ENCODE data around the gene MRPL4. TPM values are rescaled to one million over a fixed set of nuclear protein-coding genes. Genes with fewer than 3 reads are reported as not detected.

Gene MRPL4
- total and polyA plus RNA-seq, 2 of the 13 experiments (the other 11 are each of a cell fraction or from before 2014, with no cell fraction given): 40.6 to 42.5 TPM

DNA sequence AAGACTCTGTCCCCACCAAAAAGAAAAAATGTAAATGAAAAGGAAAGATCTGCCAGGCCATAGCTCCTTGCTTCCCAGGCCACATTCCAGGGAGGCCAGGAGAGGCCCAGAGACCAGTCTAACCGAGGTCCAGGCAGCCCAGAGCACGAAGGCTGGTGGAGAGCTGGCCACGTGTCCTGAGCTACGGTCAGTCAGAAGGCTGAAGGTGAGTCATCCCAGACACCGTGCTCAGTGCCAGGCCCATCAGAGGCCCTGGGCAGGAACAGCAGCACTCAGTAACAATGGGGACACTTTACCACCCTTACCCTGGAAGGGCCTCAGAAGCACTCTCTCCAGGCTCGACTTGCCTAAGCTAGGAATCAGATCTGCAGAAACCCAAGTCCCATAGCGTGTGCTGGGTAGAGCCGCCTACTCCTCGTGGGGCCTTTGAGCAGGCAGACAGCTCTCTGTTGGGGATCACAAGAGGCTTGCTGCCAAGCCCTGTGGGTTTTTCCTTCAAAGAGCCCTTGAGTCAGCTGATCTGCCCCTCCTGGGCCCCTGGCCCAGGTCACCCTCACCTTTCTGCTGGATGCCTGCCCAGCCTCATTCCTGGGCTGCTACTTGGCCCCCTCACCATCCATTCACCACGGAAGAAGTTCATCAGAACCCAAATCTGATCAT is 45.7 kb upstream of the MRPL4 start (continued):
- TF ChIP-seq, protein P1, sequence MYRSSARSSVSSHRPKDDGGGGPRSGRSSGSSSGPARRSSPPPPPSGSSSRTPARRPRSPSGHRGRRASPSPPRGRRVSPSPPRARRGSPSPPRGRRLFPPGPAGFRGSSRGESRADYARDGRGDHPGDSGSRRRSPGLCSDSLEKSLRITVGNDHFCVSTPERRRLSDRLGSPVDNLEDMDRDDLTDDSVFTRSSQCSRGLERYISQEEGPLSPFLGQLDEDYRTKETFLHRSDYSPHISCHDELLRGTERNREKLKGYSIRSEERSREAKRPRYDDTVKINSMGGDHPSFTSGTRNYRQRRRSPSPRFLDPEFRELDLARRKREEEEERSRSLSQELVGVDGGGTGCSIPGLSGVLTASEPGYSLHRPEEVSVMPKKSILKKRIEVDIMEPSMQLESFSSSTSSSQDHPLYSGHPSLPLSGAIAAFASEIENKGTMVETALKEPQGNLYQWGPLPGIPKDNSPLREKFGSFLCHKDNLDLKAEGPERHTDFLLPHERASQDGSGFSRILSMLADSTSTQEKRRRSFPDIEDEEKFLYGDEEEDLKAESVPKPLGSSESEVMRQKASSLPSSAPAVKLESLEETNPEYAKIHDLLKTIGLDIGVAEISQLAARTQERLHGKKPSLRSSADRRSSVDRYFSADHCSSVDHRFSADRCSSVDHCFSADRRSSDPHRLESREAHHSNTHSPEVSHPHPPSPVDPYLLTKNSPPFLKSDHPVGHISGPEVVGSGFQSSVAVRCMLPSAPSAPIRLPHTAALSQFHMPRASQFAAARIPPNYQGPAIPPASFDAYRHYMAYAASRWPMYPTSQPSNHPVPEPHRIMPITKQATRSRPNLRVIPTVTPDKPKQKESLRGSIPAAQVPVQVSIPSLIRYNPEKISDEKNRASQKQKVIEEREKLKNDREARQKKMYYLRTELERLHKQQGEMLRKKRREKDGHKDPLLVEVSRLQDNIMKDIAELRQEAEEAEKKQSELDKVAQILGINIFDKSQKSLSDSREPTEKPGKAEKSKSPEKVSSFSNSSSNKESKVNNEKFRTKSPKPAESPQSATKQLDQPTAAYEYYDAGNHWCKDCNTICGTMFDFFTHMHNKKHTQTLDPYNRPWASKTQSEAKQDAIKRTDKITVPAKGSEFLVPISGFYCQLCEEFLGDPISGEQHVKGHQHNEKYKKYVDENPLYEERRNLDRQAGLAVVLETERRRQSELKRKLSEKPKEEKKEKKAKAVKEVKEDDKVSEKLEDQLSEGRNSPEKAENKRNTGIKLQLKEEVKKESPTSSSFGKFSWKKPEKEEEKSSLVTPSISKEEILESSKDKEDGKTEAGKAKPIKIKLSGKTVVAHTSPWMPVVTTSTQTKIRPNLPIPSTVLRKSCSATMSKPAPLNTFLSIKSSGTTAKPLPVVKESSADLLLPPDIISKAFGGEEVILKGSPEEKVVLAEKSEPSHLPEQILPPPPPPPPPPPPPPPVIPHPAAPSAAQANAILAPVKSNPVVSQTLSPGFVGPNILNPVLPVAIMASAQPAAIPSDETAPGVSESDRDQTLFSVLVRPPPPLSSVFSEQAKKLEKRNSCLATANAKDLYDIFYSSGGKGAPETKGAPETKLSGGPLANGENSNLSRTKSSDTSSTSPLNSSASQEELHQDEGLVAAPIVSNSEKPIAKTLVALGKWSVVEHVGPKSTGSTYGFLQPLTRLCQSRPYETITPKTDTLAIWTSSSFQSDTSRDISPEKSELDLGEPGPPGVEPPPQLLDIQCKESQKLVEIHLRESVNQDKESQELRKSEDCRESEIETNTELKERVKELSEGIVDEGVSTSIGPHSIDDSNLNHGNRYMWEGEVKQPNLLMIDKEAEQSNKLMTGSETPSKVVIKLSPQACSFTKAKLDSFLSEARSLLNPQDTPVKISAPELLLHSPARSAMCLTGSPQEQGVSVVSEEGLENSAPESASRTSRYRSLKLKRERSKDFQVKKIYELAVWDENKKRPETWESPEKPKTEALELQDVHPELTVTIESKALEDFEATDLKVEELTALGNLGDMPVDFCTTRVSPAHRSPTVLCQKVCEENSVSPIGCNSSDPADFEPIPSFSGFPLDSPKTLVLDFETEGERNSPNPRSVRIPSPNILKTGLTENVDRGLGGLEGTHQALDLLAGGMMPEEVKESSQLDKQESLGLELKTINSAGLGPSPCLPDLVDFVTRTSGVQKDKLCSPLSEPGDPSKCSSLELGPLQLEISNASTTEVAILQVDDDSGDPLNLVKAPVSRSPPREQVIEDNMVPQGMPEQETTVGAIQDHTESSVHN (CRISPR knock-in tag; IDR thresholded peaks at IDR 0.05): no peak
- TF ChIP-seq ZKSCAN8 (CRISPR knock-in tag; IDR thresholded peaks at IDR 0.05; ENCODE audit: borderline replicate concordance): no peak
- no peak for TF ChIP-seq ESRRA (CRISPR knock-in tag; IDR thresholded peaks at IDR 0.05; ENCODE audit: low read depth)
- TF ChIP-seq, protein P2, sequence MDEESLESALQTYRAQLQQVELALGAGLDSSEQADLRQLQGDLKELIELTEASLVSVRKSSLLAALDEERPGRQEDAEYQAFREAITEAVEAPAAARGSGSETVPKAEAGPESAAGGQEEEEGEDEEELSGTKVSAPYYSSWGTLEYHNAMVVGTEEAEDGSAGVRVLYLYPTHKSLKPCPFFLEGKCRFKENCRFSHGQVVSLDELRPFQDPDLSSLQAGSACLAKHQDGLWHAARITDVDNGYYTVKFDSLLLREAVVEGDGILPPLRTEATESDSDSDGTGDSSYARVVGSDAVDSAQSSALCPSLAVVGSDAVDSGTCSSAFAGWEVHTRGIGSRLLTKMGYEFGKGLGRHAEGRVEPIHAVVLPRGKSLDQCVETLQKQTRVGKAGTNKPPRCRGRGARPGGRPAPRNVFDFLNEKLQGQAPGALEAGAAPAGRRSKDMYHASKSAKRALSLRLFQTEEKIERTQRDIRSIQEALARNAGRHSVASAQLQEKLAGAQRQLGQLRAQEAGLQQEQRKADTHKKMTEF (CRISPR knock-in tag; IDR thresholded peaks at IDR 0.05): peak; percentile 64
- TF ChIP-seq, protein P3, sequence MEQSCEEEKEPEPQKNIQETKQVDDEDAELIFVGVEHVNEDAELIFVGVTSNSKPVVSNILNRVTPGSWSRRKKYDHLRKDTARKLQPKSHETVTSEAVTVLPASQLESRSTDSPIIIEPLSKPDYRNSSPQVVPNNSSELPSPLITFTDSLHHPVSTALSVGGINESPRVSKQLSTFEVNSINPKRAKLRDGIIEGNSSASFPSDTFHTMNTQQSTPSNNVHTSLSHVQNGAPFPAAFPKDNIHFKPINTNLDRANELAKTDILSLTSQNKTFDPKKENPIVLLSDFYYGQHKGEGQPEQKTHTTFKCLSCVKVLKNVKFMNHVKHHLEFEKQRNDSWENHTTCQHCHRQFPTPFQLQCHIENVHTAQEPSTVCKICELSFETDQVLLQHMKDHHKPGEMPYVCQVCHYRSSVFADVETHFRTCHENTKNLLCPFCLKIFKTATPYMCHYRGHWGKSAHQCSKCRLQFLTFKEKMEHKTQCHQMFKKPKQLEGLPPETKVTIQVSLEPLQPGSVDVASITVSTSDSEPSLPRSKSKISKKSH (CRISPR knock-in tag; IDR thresholded peaks at IDR 0.05; ENCODE audit: borderline replicate concordance): peak; percentile 18; the same call in 1 of the 2 replicates
- TF ChIP-seq BRD4 (CRISPR knock-in tag; IDR thresholded peaks at IDR 0.05): no peak
- TF ChIP-seq, protein P4, sequence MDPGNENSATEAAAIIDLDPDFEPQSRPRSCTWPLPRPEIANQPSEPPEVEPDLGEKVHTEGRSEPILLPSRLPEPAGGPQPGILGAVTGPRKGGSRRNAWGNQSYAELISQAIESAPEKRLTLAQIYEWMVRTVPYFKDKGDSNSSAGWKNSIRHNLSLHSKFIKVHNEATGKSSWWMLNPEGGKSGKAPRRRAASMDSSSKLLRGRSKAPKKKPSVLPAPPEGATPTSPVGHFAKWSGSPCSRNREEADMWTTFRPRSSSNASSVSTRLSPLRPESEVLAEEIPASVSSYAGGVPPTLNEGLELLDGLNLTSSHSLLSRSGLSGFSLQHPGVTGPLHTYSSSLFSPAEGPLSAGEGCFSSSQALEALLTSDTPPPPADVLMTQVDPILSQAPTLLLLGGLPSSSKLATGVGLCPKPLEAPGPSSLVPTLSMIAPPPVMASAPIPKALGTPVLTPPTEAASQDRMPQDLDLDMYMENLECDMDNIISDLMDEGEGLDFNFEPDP (CRISPR knock-in tag; conservative IDR thresholded peaks at IDR 0.05): no peak
- TF ChIP-seq JUND (CRISPR knock-in tag; IDR thresholded peaks at IDR 0.05): peak; percentile 86
- no peak for TF ChIP-seq SMYD3 (CRISPR knock-in tag; IDR thresholded peaks at IDR 0.05)
- 0 out of 2 replicates have a peak, but pooled peaks have one; percentile 68 for TF ChIP-seq KLF9 (CRISPR knock-in tag; IDR thresholded peaks at IDR 0.05; ENCODE audit: low read depth)
- peak; percentile 23; the same call in 1 of the 2 replicates for TF ChIP-seq HMG20A (CRISPR knock-in tag; IDR thresholded peaks at IDR 0.05; ENCODE audit: borderline replicate concordance)
- TF ChIP-seq NONO (IDR thresholded peaks at IDR 0.05): no peak
- no peak for TF ChIP-seq NONO (CRISPR knock-in tag; conservative IDR thresholded peaks at IDR 0.05)
- TF ChIP-seq, protein P5, sequence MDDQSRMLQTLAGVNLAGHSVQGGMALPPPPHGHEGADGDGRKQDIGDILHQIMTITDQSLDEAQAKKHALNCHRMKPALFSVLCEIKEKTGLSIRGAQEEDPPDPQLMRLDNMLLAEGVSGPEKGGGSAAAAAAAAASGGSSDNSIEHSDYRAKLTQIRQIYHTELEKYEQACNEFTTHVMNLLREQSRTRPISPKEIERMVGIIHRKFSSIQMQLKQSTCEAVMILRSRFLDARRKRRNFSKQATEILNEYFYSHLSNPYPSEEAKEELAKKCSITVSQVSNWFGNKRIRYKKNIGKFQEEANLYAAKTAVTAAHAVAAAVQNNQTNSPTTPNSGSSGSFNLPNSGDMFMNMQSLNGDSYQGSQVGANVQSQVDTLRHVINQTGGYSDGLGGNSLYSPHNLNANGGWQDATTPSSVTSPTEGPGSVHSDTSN (CRISPR knock-in tag; IDR thresholded peaks at IDR 0.05; ENCODE audit: borderline replicate concordance): no peak
- TF ChIP-seq ZNF292 (CRISPR knock-in tag; IDR thresholded peaks at IDR 0.05; ENCODE audit: borderline replicate concordance, low read depth): 0 out of 2 replicates have a peak, but pooled peaks have one; percentile 44

All from HepG2 (cell line).